ENCODE data around the gene KLK2. TPM values are rescaled to one million over a fixed set of nuclear protein-coding genes. Genes with fewer than 3 reads are reported as not detected.

Gene KLK2
- total RNA-seq (2014; rRNA removed; shearing (Covaris generic)): not detected in 2 replicates

DNA sequence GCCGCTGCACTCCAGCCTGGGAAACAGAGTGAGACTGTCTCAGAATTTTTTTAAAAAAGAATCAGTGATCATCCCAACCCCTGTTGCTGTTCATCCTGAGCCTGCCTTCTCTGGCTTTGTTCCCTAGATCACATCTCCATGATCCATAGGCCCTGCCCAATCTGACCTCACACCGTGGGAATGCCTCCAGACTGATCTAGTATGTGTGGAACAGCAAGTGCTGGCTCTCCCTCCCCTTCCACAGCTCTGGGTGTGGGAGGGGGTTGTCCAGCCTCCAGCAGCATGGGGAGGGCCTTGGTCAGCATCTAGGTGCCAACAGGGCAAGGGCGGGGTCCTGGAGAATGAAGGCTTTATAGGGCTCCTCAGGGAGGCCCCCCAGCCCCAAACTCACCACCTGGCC lies at the start of gene KLK2:
Gene KLK2 (plus strand): TSS at position 384 of the 400 bp plus-strand sequence. CDS start 35 bp downstream, outside the sequence.
- Histone ChIP-seq H3K4me1 (replicated peaks) (no peaks in the 10 kb centered on the region), H3K36me3 (no peaks in the 10 kb centered on the region), H3K27me3 (replicated peaks) (peaks cover 23% of the 10 kb centered on the region), H3K9me3 (replicated peaks) (no peaks in the 10 kb centered on the region), H3K27ac (no peak within 1 kb of the TSS), H3K4me3 (no peak within 1 kb of the TSS)
- DNase-seq (ENCODE audit: low read depth in 1 of 2, low spot score in 2 of 2): no peak

DNA sequence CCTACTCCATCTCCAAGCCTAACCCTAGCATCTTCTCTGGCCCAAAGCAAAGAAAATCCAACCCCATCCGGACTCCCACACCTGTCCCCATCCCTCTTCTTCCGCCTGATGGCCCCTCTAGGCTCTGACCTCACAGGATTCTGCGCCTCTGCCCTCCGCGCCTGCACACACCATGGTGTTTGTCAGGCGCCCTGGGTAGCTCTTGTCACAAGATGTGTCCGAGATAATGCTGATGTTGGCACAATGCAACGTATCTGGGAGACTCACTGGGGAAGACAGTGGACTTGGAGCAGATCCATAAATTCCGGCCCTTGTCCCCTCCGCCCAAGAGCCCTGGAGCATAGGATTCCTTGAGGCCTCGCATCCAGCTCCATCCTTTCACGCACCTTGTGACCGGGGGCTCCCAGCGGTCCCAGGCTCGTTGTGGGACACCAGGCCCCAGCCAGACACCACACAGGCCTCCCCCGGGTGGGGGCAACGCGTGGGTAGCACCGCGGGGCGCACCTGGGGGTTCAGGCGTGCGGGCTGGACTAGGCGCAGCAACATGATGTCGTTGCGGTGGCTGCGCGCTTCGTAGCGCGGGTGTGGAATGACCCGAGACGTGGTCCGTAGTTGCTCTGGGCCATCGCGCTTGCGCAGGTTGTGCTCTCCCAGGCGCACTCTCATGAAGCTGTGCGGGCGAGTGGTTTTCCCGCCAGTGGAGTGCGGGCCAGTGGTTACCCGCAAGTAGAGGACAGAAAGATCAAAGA lies 46.6 kb upstream of the KLK2 start:
- Histone ChIP-seq H3K27ac (no peak overlapping the region), H3K27me3 (replicated peaks) (peaks cover 9% of the 10 kb centered on the region; the same call in 1 of the 2 replicates), H3K9me3 (replicated peaks) (no peaks in the 10 kb centered on the region), H3K4me1 (replicated peaks) (no peaks in the 10 kb centered on the region), H3K36me3 (no peaks in the 10 kb centered on the region), H3K4me3 (no peak overlapping the region)
- DNase-seq (ENCODE audit: low read depth in 1 of 2, low spot score in 2 of 2): no peak

DNA sequence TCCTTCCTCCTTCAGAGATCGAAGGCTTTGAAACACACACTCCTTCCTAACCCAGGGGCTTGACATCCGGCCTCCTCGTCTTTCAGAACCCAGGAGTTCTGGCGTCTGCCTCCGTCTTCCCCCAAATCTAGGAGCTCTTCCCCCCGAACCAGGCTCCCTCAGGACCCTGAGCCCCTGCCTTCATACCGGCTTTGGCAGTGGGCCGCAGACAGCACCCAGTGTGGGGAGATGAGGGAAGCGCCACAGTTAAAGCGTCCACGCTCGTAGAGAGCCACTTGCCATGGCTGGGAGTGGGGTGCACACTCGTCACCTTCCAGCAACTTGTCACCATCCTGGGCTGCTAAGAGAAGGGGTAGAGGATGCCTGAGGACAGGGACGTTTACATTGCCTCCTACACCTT lies 45.8 kb upstream of the KLK2 start:
- 0 out of 2 replicates have a peak, but pooled peaks cover 4% of the 10 kb centered on the region for H3K27me3 ChIP-seq (replicated peaks)
- H3K9me3 ChIP-seq (replicated peaks): no peaks in the 10 kb centered on the region
- DNase-seq (ENCODE audit: low read depth in 1 of 2, low spot score in 2 of 2): no peak
- H3K4me3 ChIP-seq: no peak overlapping the region
- no peak overlapping the region for H3K27ac ChIP-seq
- no peaks in the 10 kb centered on the region for H3K4me1 ChIP-seq (replicated peaks)
- H3K36me3 ChIP-seq: no peaks in the 10 kb centered on the region

DNA sequence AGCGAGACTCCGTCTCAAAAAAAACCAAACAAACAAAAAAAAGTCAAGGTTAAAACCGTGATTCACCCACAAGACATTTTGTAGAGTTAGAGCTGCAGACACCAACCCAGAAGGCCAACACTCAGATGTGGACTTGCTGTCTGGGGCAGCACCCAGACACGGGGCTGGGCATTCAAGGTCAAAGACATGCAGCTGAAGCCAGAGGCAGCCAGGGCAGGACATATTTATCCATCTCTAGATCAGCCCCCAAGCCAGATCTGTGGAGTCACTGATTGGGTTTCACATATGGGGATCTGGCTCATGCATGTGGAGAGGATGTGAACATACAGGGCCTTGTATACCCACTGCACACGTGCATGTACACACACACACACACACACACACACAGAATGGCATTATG lies 43.4 kb upstream of the KLK2 start:
- no peak overlapping the region for H3K4me3 ChIP-seq

DNA sequence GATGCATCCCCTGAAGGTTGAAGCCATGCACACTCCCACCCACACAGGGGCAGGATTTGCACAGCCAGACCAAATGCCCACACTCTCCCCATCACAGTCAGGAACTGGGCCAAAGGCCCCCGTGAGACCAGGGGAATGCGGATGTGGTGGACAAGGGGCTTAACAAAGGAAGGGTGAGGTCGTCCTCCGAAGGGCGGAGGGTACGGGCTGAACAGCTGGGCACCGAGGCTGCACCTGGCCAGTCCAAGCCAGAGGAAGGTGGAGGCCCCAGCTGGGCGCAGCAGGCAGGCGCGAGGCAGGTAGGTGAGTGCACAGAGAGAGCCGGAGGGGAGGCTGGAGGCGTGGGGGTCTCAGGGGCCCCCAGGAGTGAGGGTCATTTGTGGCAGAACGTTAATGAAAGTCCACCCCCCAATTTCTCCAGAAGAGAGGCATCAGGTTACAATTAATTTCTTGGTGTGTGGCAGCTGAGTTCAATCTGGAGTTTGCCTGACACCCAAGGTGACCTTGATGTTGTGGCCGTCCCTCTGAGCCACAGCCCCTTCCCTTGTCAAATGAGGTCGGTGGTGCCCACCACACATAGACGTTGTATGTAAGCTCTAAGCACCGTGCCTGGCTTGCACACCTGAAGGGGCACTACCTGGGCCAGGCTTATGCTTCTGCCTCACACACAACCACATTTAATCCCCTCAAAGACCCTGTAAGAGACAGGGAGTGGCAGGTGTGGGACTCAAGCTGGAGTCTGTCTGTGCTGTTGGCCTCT lies 42.8 kb upstream of the KLK2 start:
- Histone ChIP-seq H3K36me3 (no peaks in the 10 kb centered on the region), H3K4me3 (no peak overlapping the region), H3K4me1 (replicated peaks) (no peaks in the 10 kb centered on the region; the same call in 1 of the 2 replicates), H3K27ac (no peak overlapping the region), H3K27me3 (replicated peaks) (peaks cover 7% of the 10 kb centered on the region; the same call in 1 of the 2 replicates), H3K9me3 (replicated peaks) (no peaks in the 10 kb centered on the region)
- no peak for DNase-seq (ENCODE audit: low read depth in 1 of 2, low spot score in 2 of 2)

More for the DNA sequence above, 43.4 kb upstream of the KLK2 start:
- DNase-seq (ENCODE audit: low read depth in 1 of 2, low spot score in 2 of 2): no peak
- H3K36me3 ChIP-seq: no peaks in the 10 kb centered on the region
- H3K9me3 ChIP-seq (replicated peaks): no peaks in the 10 kb centered on the region
- no peak overlapping the region for H3K27ac ChIP-seq
- H3K27me3 ChIP-seq (replicated peaks): peaks cover 6% of the 10 kb centered on the region; the same call in 1 of the 2 replicates
- H3K4me1 ChIP-seq (replicated peaks): no peaks in the 10 kb centered on the region

DNA sequence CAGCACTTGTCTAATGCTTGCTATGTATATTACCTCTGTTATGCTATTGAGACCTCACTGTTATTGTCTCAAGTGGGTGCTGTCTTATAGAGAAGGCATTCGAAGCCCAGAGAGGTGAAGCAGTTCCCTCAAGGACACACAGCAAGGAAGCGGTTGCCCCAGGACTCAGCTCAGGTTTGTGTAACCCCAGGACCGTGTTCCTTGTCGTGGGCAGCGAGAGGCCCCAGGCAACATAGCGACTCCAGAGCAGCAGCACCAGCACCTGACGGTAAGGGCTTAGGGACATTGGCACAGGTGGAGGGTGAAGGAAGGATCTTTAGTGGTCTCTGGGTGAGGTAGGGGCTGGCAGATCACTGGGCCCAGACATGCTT lies 42.2 kb upstream of the KLK2 start:
- Histone ChIP-seq H3K36me3 (no peaks in the 10 kb centered on the region), H3K27ac (no peak overlapping the region), H3K27me3 (replicated peaks) (peaks cover 7% of the 10 kb centered on the region; the same call in 1 of the 2 replicates), H3K4me1 (replicated peaks) (peaks cover 4% of the 10 kb centered on the region; the same call in 1 of the 2 replicates), H3K9me3 (replicated peaks) (no peaks in the 10 kb centered on the region), H3K4me3 (no peak overlapping the region)
- DNase-seq (ENCODE audit: low read depth in 1 of 2, low spot score in 2 of 2): no peak

DNA sequence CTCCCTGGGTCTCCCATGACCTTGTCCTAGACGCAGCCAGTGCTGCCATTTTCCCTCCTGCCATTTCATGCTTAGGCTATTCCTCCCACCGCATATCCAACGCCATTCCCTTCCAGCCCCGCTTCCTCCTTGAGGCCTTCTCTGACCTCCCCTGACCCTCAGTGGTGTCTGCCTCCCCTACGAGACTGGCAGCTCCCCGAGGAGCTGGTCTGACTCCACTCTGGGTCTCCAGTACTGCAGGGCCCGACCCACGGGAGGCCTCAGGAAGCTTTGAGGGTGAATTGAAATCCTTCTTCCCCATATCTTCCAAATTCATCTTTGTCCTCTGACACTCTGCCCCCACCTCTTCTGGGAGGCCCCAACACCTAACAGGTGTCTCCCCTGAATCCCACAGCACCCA lies 40.6 kb upstream of the KLK2 start:
- Histone ChIP-seq H3K4me1 (replicated peaks) (peaks cover 6% of the 10 kb centered on the region; the same call in 1 of the 2 replicates), H3K4me3 (no peak overlapping the region), H3K9me3 (replicated peaks) (no peaks in the 10 kb centered on the region), H3K27me3 (replicated peaks) (peaks cover 12% of the 10 kb centered on the region), H3K36me3 (no peaks in the 10 kb centered on the region), H3K27ac (no peak overlapping the region)
- no peak for DNase-seq (ENCODE audit: low read depth in 1 of 2, low spot score in 2 of 2)

DNA sequence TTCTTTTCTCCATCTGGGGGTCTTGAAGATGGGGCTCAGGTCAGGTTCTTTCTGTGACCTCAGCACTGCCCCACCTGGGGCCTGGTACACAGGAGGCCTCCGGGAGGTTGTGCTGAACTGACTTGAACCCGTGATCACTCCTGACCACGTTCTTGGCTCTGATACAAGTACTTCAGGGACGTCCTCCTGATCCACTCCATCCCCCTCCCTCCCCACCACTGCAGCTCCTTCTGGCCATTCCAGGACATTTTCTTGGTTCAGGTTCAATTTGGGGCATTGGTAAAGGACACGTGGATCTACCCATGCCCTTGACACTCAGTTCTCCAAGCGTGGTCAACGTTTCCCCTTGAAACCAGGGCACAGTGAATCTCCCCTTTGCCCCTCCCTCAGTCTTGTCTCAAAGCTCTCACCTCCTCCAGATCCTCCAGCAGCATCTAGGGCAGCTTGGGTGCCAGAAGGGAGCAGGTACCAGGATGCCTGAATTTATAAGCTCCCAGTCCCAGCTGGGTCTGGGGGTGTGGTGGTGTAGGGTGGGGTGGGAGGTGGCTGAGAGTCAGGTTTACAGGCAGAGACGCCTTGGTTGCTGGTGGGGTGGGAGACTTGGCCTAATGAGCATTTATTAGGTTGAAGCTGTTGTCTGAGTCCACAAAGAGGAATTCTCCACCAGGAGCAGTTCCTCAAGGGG lies 40.0 kb upstream of the KLK2 start, which contains the start of gene KLK15:
Gene KLK15 (minus strand): TSS at position 458 of the 685 bp plus-strand sequence. CDS start 2,082 bp downstream, outside the sequence.
- Histone ChIP-seq H3K27me3 (replicated peaks) (peaks cover 12% of the 10 kb centered on the region), H3K4me3 (no peak within 1 kb of the TSS), H3K9me3 (replicated peaks) (no peaks in the 10 kb centered on the region), H3K4me1 (replicated peaks) (peaks cover 6% of the 10 kb centered on the region; the same call in 1 of the 2 replicates), H3K36me3 (no peaks in the 10 kb centered on the region), H3K27ac (no peak within 1 kb of the TSS)
- DNase-seq (ENCODE audit: low read depth in 1 of 2, low spot score in 2 of 2): no peak

DNA sequence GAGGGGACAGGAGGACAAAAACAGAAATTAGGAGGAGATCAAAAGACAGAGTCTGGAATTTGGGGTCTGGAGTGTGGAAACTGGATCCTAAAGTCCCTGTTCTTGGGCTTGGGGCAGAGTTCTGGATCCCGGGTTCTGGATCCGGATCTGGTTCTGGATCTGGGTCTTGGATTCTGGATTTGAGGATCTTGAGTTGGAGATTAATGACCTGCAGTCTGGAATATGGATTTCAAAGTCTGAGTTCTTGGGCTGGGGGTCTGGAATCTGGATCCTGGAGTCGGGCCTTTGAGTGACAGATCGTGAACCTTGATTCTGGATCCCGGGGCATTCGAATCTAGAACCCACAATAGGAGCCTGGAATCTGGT lies 39.5 kb upstream of the KLK2 start:
- H3K27me3 ChIP-seq (replicated peaks): peaks cover 12% of the 10 kb centered on the region
- no peaks in the 10 kb centered on the region for H3K36me3 ChIP-seq
- H3K9me3 ChIP-seq (replicated peaks): no peaks in the 10 kb centered on the region
- DNase-seq (ENCODE audit: low read depth in 1 of 2, low spot score in 2 of 2): no peak
- no peak overlapping the region for H3K4me3 ChIP-seq
- H3K4me1 ChIP-seq (replicated peaks): peaks cover 6% of the 10 kb centered on the region; the same call in 1 of the 2 replicates
- no peak overlapping the region for H3K27ac ChIP-seq

DNA sequence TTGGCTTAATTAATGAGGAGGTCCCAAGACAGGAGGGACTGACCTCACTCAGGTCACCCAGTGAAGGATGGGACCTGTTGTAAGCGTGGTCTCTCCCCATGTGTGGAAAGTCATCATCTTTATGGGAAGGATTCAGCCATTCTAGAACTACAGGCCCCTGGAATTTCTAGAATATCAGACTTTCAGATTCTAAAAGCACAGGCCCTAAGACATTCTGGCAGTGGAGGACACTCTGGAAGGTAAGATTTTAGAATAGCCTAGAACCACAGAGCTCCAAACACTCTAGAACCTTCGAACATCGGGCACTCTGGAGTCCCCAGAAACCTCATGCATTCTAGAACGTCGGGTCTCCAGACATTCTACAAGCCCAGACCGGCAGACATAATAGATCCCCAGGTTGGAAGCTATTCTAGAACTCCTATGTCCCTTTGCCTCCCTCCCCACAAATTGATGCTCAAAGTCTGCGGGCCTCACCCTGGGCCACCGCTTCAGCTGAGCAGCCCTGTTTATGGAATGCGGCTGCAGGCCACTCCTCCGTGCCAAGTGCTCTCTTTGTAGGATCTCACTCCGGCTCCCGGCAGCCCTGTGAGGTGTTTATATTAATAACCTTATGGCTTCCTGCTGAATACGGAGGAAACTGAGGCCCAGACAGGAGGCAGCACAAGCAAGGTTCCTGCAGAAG lies 38.0 kb upstream of the KLK2 start:
- no peak overlapping the region for H3K27ac ChIP-seq
- DNase-seq (ENCODE audit: low read depth in 1 of 2, low spot score in 2 of 2): no peak
- no peaks in the 10 kb centered on the region for H3K9me3 ChIP-seq (replicated peaks)
- peaks cover 12% of the 10 kb centered on the region for H3K27me3 ChIP-seq (replicated peaks)
- H3K4me1 ChIP-seq (replicated peaks): peaks cover 6% of the 10 kb centered on the region; the same call in 1 of the 2 replicates
- peak overlapping the region; percentile 38 for H3K4me3 ChIP-seq
- H3K36me3 ChIP-seq: no peaks in the 10 kb centered on the region

DNA sequence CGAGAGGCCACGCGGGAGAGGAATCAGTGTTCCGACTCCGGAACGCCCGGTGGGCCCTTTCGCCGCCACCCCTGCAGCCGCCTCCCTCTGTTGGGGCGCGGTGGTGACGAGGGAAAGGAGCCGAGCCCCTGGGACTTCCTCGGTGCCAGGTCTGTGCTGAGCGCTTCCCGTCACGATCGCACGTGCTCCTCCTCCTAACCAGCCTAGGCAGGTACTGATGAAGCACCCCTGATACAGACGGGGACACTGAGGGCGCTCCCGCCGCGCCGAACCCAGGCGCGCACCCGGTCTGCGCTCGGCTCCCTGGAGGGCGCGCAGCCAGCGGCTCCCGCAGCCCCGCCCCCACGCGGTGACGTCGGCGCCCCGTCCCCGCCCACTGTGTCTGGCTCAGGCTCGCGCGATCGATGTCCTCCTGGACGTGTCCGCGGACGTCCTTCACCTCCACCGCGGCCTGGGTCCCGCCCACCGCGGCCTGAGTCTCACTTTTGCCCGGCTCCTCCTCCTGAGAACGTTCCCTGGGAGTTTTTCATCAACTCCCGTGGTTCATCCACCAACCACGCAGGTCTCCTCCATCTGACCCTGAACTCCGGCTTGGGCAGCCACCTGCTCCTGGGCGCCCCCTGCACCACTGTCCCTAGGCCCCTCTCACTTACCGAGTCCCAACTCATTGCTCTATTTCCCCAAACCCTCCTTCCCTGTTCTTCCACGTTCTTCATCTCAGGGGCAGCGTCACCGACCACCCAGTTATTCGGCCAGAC lies 37.3 kb upstream of the KLK2 start:
- Histone ChIP-seq H3K4me1 (replicated peaks) (peaks cover 6% of the 10 kb centered on the region; the same call in 1 of the 2 replicates), H3K36me3 (no peaks in the 10 kb centered on the region), H3K9me3 (replicated peaks) (no peaks in the 10 kb centered on the region), H3K4me3 (peak overlapping the region; percentile 38), H3K27ac (no peak overlapping the region), H3K27me3 (replicated peaks) (peaks cover 12% of the 10 kb centered on the region)
- peak; percentile 39 to 57 for DNase-seq (ENCODE audit: low read depth in 1 of 2, low spot score in 2 of 2)

DNA sequence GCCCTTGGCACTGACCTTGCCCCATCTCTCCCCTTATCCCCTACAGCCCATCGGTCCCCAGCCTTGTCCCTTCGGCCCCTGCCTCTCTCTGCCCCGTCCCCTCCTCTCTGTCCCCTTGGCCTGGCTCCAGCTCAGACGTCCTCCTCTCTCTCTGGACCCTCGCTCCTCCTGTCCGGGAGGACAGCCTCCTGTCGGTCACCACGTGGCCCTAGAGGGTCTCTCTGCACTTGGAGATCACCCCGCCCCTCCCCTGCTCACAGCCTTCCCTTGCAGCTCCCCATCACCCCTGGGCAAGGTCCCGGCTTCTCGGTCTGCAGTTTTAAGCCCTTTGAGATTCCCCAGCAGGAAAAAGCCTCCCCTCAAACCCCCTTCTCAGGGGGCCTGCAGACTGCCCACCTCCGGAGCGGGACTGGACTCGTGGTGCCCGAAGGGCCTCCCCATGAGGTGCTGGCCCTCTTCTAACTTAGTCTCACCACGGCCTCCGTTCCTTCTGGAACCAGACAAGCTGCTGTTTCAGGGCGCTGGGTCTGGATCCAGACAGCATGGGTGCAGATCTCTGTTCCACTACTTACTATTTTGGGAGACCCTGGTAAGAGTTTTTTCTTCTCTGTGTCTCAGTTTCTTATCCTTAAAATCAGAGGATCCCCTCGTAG lies 36.6 kb upstream of the KLK2 start:
- Histone ChIP-seq H3K9me3 (replicated peaks) (no peaks in the 10 kb centered on the region), H3K27ac (no peak overlapping the region), H3K4me3 (no peak overlapping the region), H3K4me1 (replicated peaks) (peaks cover 6% of the 10 kb centered on the region; the same call in 1 of the 2 replicates), H3K36me3 (no peaks in the 10 kb centered on the region), H3K27me3 (replicated peaks) (peaks cover 12% of the 10 kb centered on the region)
- no peak for DNase-seq (ENCODE audit: low read depth in 1 of 2, low spot score in 2 of 2)

All from SJSA1 (cell line).